ENCODE measurements around the gene LPCAT2.
"Not testable (repeated sequence)": the region's sequence is repeated elsewhere in the genome, so short reads cannot be mapped to it uniquely, and the experiment has no call there.

LPCAT2 gene

DNA sequence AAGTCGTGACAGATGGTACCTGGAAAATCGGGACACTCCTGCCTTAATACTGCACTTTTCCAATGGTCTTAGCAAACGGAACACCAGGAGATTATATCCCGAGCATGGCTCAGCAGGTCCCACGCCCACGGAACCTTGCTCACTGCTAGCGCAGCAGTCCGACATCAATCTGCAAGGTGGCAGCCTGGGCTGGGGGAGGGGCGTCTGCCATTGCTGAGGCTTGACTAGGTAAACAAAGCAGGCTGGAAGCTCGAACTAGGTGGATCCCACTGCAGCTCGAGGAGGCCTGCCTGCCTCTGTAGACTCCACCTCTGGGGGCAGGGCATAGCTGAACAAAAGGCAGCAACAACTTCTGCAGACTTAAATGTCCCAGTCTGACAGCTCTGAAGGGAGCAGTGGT is 106.8 kb downstream of the LPCAT2 start:
- DNase-seq, result not testable (repeated sequence)

DNA sequence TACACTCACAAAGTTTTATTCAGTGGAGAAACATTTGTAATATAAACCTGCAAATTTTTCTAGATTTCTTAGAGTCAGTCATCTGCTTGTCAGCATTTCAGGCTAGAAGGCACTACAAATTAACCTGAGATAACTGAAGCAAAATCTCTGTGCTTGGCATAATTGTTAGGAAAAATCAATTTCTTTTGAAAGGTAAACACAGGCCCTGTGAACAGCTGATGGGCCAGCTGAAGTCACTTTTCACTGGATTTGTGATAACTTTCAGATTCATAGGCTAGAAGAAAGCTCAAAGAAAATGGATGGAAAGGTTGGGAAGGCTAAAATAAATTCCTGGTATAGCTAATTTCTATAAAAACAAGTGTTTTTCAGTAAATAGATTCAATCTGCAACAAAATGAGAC is 112.9 kb downstream of the LPCAT2 start:
- DNase-seq, result no peak

DNA sequence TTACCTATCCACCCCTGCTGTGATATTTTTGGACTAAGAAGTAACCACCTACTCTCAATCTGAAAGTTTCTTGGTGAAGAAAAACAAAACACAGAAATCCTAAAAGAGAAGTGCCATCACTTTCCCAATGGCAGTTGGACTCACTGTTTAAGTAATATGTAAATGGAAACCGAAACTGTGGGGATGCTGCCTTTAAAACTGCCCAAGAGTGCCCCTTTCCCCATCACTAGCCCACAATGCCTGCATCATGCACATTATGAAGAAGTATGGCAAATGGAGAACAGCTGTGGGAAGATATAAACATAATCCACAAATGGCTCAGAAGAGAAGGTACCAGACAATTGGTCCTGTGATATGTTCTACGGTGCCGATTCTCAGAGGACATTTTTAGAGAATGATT is 113.4 kb downstream of the LPCAT2 start:
- DNase-seq, result no peak

DNA sequence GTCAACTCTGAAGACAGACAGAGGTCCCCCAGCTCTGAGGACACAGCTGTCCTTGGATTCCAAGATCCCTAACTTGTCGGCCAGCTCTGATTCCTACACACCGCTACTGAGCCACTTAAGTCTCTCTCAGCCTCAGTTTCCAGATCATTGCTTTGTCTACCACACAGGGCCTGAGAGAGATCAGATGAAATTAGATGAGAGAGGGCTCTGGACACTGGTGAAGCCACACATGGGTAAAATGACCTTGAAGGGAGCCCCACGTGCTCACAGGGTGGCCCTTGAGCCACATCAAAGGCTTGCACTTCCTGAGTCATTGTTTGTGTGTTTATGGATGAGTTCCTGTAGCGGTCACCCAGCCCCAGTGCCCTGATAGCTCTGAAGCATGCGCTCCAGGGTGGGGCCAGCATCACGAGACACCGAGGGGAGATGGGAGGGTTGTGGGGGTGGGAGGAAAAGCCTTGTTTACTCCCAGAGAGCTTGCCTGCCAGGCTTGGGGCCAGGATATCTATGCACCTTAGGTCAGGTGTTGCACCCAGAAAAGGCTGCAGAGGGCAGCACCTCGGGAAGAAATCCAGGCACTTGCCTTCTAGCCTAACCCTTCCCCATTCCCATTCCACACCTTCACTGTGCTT is 114.2 kb downstream of the LPCAT2 start:
- DNase-seq, result no peak

DNA sequence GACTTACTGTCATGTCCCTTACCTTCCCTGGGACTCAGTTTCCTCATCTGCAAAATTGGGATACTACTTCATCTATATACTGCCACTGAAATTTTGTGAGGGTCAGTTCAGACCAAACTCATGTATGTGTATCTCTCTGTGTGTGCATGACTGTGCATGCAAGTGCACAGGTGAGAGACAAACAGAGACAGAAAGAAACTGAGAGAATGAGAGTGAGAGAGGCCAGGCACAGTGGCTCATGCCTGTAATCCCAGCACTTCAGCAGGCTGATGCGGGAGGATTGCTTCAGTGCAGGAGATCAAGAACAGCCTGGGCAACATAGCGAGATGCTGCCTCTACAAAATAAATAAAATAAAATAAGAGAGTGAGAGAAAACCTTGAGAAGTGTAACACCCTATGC is 114.8 kb downstream of the LPCAT2 start:
- DNase-seq, result no peak

DNA sequence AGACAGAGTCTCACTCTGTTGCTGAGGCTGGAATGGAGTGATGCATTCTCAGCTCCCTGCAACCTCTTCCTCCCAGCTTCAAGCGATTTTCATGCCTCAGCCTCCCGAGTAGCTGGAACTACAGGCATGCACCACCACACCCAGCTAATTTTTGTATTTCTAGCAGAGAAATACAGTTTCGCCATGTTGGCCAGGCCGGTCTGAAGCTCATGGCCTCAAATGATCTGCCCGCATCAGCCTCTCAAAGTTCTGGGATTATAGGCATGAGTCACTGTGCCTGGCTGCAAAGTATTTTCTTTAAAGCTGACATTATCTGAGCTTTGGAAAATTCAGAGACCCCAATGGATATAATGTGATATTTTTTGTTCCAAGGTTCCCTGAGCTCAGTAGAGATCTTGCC is 115.8 kb downstream of the LPCAT2 start:
- DNase-seq, result no peak

DNA sequence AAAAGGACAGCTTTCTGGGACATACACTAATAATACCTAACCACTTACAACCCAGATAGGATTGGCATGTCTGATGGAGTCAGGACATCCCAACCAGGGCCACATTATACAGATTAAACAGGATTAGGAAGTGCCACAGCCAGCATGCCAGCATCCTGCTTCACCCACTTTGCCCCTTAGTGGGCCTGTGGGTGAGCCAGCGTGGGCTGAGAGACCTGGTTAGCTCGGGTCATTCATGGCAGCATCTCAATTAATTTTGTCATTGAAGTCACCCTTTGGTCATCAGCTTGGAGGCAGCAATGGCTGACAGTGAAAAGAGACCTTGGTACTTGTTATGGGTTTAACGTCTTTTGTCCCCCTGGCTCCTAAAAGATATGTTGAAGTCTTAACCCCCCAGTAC is 117.0 kb downstream of the LPCAT2 start:
- no peak for DNase-seq

DNA sequence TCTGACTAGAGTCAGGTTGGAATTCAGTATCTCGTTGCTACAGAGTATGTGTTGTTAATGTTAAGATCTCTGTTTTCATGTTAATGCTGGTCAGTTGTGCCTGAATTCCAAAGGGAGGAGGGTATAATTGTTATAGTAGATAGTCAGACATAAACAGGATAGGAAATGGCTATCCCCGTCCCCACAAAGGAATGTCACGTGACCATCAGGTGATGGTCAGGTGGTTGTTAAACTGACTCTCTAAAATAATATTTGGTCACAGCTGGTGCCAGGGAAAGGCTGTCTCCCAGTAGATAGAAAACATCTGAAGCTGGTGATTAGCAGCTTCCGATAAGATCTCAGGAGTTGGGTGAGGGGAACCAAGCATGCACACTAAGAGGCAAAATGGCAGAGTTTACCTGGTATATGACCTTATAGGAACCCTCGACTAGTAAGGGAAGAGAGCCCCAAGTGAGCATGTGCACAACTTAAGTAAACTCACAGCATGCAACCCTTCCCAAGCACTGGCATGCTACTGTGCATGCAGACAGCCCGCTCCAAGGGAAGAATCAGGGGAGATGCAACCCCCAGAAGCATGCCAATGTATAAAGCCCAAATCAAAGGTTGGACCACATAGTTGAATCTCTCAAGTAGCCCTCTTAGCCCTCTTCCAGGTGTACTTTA is 119.6 kb downstream of the LPCAT2 start:
- DNase-seq, result no peak

DNA sequence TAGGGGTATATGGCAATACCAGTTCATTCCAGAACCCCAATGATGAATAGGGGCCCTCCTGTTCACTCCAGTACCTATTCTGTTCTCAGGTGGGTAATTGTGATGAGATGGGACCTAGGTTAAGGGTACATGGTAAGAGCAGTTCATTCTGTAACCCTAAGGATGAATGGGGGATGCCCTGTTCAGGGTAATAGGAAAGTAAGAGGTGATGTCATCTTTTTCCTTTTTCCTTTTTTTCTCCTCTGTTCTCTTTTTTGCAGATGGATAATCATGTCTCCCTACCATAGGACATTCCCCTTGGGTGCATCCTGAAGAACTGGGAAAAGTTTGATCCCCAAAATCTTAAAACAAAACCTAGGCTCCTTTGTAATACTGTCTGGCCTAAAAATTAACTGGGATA is 121.9 kb downstream of the LPCAT2 start:
- DNase-seq, result no peak

DNA sequence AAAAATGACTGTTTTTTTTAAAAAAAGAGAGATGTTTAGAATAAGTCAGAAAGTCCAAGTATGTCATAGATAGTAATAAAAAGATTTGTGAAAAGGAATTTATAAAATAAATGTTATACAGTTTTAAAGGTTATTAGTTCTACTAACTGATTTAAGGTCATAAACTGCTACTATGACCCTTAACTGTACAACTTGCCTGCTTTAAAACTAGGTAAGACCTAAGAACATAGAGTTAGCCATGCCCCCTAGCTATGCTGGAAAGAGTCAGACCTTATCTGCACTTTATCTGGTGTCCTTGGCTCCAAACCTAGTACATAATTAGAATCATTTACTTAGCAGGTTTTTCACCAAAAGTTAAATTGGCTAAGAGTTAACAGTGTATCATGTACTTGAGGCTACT is 123.4 kb downstream of the LPCAT2 start:
- DNase-seq, result no peak

DNA sequence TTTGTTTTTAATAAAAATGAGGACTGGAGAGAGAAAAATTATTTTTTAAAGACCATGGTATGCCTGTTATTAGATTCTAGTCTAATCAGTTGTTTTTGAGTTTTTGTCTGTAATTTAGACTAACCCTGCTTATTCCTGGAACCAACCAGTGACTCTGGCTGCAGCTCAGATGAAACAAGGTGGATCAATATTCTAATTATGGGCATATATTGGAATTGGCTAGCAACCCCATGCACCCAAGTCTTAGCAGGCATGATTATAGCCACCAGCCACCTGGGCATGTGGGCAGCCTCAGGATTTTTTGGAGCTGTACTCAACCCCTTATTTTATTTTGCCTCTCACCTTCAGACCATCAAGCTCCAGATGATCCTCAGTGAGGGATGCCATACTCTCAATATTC is 125.3 kb downstream of the LPCAT2 start:
- no peak for DNase-seq
